Esophagus squamous epithelium (tissue), 4 donors: ENCODE data around the gene TOR1A.

Experiments used
- CTCF ChIP-seq, 6 experiments: fragments of 450-650 bp in 4 of 6; fragments of 200-600 bp in 2 of 6; sonication (generic) in 2 of 6; IDR thresholded peaks; one replicate each; pipeline ENCODE4 v1.5.1; 2016 to 2019; ENCODE audit warnings: antibody characterized with exemption in 6 of 6, mild to moderate bottlenecking in 4 of 6, moderate library complexity in 4 of 6
- POLR2A ChIP-seq, 4 donors: fragments of 450-650 bp; IDR thresholded peaks; one replicate each; pipeline ENCODE4 v1.6.1; 2017; ENCODE audit warnings: antibody characterized with exemption in 4 of 4, mild to moderate bottlenecking in 4 of 4, moderate library complexity in 3 of 4

DNA sequence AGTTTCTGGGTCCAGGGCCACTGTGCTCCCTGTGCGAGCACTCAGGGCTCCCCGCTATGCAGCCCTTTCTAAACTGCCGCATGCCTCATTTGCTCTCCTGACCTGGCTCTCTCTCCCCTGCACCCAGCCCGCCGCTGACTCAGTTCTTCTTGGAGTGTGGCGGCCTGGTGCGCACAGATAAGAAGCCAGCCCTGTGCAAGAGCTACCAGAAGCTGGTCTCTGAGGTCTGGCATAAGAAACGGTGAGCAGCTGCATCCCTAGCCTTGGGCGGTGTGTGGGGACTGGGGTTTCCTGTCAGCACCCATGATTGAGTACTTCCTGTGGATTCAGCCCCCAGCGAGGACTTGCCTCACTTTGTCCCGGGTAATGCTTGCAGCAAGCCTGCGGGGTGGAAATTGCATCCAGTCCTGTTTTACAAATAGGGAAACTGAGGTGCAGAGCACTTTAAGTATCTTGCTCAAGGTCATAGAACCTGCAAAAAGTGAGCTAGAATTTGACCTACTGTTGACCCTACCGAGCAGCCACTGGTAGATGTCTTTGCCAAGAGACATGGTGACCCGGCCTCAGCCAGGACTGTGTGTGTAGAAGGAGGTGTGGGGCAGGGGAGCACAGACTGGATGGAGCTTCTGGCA lies 39.2 kb upstream of the TOR1A start:
- no peak for TF ChIP-seq CTCF (IDR thresholded peaks at IDR 0.05)
- TF ChIP-seq POLR2A (IDR thresholded peaks at IDR 0.05), result no peak
